ENCODE data around the gene NQO1.
A peak's percentile ranks its signal among the peaks of the same experiment; 100 is the strongest.

The NQO1 gene

GRCh38 chr16:69717066-69717465 lies 9.3 kb downstream of the NQO1 start:
- Histone ChIP-seq H3K27ac (no peak overlapping the region), H3K4me3 (no peak overlapping the region)
- no peak for TF ChIP-seq CTCF (IDR thresholded peaks at IDR 0.05)
- DNase-seq (ENCODE audit: low spot score): no peak

GRCh38 chr16:69712914-69713581 lies 13.3 kb downstream of the NQO1 start:
- no peak overlapping the region for H3K27ac ChIP-seq
- TF ChIP-seq CTCF (IDR thresholded peaks at IDR 0.05): no peak
- no peak for DNase-seq (ENCODE audit: low spot score)
- no peak overlapping the region for H3K4me3 ChIP-seq

- no peak overlapping the region for H3K27ac ChIP-seq
- no peak for TF ChIP-seq CTCF (IDR thresholded peaks at IDR 0.05)
- no peak for DNase-seq (ENCODE audit: low spot score)
- no peak overlapping the region for H3K4me3 ChIP-seq
Observed at GRCh38 chr16:69712277-69712676, 14.1 kb downstream of the NQO1 start.

- H3K4me3 ChIP-seq: no peak overlapping the region
- no peak for TF ChIP-seq CTCF (IDR thresholded peaks at IDR 0.05)
- no peak overlapping the region for H3K27ac ChIP-seq
- no peak for DNase-seq (ENCODE audit: low spot score)
Observed at GRCh38 chr16:69711115-69711740, 15.1 kb downstream of the NQO1 start.

- Histone ChIP-seq H3K27ac (peak overlapping the region in 1 of 2 donors; percentile 5), H3K4me3 (no peak overlapping the region)
- TF ChIP-seq CTCF (IDR thresholded peaks at IDR 0.05): peak; percentile 32
- no peak for DNase-seq (ENCODE audit: low spot score)
Observed at GRCh38 chr16:69709456-69710084, 16.8 kb downstream of the NQO1 start.

- no peak for TF ChIP-seq CTCF (IDR thresholded peaks at IDR 0.05)
- H3K27ac ChIP-seq: no peak overlapping the region
Observed at GRCh38 chr16:69707920-69708683, 18.3 kb downstream of the NQO1 start.

More at GRCh38 chr16:69707920-69708683, 18.3 kb downstream of the NQO1 start:
- DNase-seq (ENCODE audit: low spot score): no peak
- H3K4me3 ChIP-seq: no peak overlapping the region
